Bronchial epithelial cell (primary cell): ENCODE measurements around the gene DLL4. TPM values are rescaled to one million over a fixed set of nuclear protein-coding genes. Genes with fewer than 3 reads are reported as not detected.

Source experiments
- DNase-seq: peaks from one replicate; pipeline ENCODE4 v3.0.0-alpha.2; 2010; ENCODE audit warnings: low read depth
- FAIRE-seq: peaks from 2 replicates; lab custom pipeline; 2011; peaks lifted over from hg19 to GRCh38; lab: Jason Lieb, UNC
- H3K27me3 ChIP-seq: 2 replicates; pipeline ENCODE4 v1.5.1; 2011; ENCODE audit warnings: low read length; ENCODE audit not compliant: control insufficient read depth, insufficient read depth
- H3K36me3 ChIP-seq: 2 replicates; pipeline ENCODE4 v1.5.1; 2011; ENCODE audit warnings: low read length; ENCODE audit not compliant: control insufficient read depth, insufficient read depth
- H3K4me3 ChIP-seq: 2 replicates; pipeline ENCODE4 v1.5.1; 2011; ENCODE audit warnings: mild to moderate bottlenecking, low read depth, low read length, control low read depth
- total RNA-seq: library from RNA; depleted of rRNA; stranded (reverse); fragments of >200 nt; gene quantifications from 2 replicates; pipeline ENCODE4 v1.2.1, GENCODE V29; 2014
- TF ChIP-seq, protein P1 (sequence below): IDR thresholded peaks from 2 replicates; pipeline ENCODE4 v1.5.1; 2011; ENCODE audit warnings: mild to moderate bottlenecking, moderate library complexity, low read length, control low read depth, inconsistent platforms; ENCODE audit not compliant: insufficient read depth, severe bottlenecking

DLL4 gene
- total RNA-seq, 1 donor from 2014 or later, result not detected

- DNase-seq (no peak), FAIRE-seq (no peak)
- no peaks in the 10 kb centered on the region for H3K36me3 ChIP-seq
- H3K4me3 ChIP-seq, result no peak overlapping the region
- peaks cover 2% of the 10 kb centered on the region for H3K27me3 ChIP-seq
- TF ChIP-seq, protein P1, sequence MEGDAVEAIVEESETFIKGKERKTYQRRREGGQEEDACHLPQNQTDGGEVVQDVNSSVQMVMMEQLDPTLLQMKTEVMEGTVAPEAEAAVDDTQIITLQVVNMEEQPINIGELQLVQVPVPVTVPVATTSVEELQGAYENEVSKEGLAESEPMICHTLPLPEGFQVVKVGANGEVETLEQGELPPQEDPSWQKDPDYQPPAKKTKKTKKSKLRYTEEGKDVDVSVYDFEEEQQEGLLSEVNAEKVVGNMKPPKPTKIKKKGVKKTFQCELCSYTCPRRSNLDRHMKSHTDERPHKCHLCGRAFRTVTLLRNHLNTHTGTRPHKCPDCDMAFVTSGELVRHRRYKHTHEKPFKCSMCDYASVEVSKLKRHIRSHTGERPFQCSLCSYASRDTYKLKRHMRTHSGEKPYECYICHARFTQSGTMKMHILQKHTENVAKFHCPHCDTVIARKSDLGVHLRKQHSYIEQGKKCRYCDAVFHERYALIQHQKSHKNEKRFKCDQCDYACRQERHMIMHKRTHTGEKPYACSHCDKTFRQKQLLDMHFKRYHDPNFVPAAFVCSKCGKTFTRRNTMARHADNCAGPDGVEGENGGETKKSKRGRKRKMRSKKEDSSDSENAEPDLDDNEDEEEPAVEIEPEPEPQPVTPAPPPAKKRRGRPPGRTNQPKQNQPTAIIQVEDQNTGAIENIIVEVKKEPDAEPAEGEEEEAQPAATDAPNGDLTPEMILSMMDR, result no peak
Observed at GRCh38 chr15:40915679-40916078, 13.5 kb upstream of the DLL4 start.

- DNase-seq (no peak), FAIRE-seq (no peak)
- TF ChIP-seq, protein P1, result no peak
- Histone ChIP-seq H3K36me3 (no peaks in the 10 kb centered on the region), H3K27me3 (peaks cover 2% of the 10 kb centered on the region), H3K4me3 (no peak overlapping the region)
Observed at GRCh38 chr15:40917585-40917984, 11.6 kb upstream of the DLL4 start.

GRCh38 chr15:40918146-40918798, 10.9 kb upstream of the DLL4 start:
- no peaks in the 10 kb centered on the region for H3K36me3 ChIP-seq
- FAIRE-seq, result no peak
- DNase-seq, result no peak
- H3K27me3 ChIP-seq, result peaks cover 2% of the 10 kb centered on the region
- H3K4me3 ChIP-seq, result no peak overlapping the region
- TF ChIP-seq, protein P1, result no peak

- peaks cover 4% of the 10 kb centered on the region for H3K27me3 ChIP-seq
- no peak overlapping the region for H3K4me3 ChIP-seq
- H3K36me3 ChIP-seq, result no peaks in the 10 kb centered on the region
- DNase-seq (no peak), FAIRE-seq (no peak)
- TF ChIP-seq, protein P1, result no peak
Observed at GRCh38 chr15:40918799-40919392, 10.2 kb upstream of the DLL4 start.

DNA sequence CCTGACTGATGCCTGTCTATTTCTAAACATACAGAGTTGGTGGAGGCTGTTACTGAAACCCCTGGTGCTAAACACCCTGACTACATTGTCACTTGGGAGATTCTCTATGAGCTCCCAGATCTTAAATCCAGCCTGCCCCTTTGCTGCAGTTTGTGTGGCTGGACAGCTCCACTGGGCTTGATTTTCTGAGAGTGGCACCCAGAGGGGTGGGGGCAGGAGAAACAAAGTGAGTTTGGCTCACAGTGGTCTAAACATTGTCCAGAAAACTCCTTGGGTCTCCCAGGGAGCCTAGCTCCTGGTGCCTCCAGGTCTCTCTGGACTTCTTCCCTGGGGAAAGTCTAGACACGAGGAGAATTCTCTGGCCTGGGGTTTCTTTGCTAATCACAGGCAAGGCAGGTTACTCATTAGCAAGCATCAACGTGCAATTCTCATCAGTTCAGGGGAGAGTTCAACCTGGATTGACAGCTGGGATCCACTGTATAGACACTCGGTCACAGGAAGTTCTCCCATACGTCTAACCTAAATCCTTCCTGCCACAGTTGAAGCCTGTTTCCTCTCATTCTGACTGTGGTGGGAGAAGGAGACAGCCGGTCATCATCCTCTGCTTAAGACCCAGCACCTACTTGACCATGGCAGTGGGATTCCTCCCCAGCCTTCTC, 7.1 kb upstream of the DLL4 start:
- DNase-seq (peak; percentile 54), FAIRE-seq (peak; percentile 55)
- no peak overlapping the region for H3K4me3 ChIP-seq
- H3K36me3 ChIP-seq, result no peaks in the 10 kb centered on the region
- H3K27me3 ChIP-seq, result peaks cover 30% of the 10 kb centered on the region
- TF ChIP-seq, protein P1, result no peak
